T-helper 17 cell (primary cell): ENCODE data around the gene CYLD. TPM values are rescaled to one million over a fixed set of nuclear protein-coding genes. Genes with fewer than 3 reads are reported as not detected.

Source experiments
- ATAC-seq: fragments of 150-1000 bp; cut with Tn5 transposase; 2 replicates; pipeline ENCODE4 v1.10.0; 2021; ENCODE audit warnings: mild to moderate bottlenecking, moderate library complexity
- DNase-seq, 3 donors: peaks; one replicate each; pipeline versions ENCODE4 v3.0.0 to v3.0.0-alpha.2; 2020 to 2021
- H3K9me3 ChIP-seq: one replicate; pipeline ENCODE4 v1.7.0; 2013; ENCODE audit warnings: low read length, mild to moderate bottlenecking; ENCODE audit not compliant: control insufficient read depth, poor library complexity, severe bottlenecking
- H3K27ac Mint-ChIP-seq: one replicate; pipeline ENCODE4 v1.8.0; 2022; ENCODE audit warnings: mild to moderate bottlenecking, moderate library complexity, mixed read lengths
- H3K27me3 Mint-ChIP-seq: one replicate; pipeline ENCODE4 v1.8.0; 2022; ENCODE audit warnings: mixed read lengths
- H3K36me3 Mint-ChIP-seq: one replicate; pipeline ENCODE4 v1.8.0; 2022; ENCODE audit warnings: low read depth, mixed read lengths
- H3K4me1 Mint-ChIP-seq: one replicate; pipeline ENCODE4 v1.8.0; 2022; ENCODE audit warnings: mild to moderate bottlenecking, mixed read lengths
- H3K4me3 Mint-ChIP-seq: one replicate; pipeline ENCODE4 v1.8.0; 2022; ENCODE audit warnings: mild to moderate bottlenecking, moderate library complexity, mixed read lengths
- total RNA-seq, 4 donors: library from RNA in 2 of 4; stranded (reverse) in 2 of 4; gene quantifications; one replicate each; pipeline ENCODE4 v1.2.3 and lab custom pipeline; 2022 to 2026

CYLD gene
- total RNA-seq, 2 donors from 2014 or later: 411 to 412 TPM

- Mint-ChIP-seq H3K4me3 (no peak overlapping the region), H3K36me3 (peaks cover 3% of the 10 kb centered on the region), H3K27ac (no peak overlapping the region), H3K27me3 (no peaks in the 10 kb centered on the region), H3K4me1 (peaks cover 41% of the 10 kb centered on the region)
- DNase-seq: no peak
- no peaks in the 10 kb centered on the region for H3K9me3 ChIP-seq
- ATAC-seq: no peak
Observed at GRCh38 chr16:50736448-50736847, 5.4 kb upstream of the CYLD start.

GRCh38 chr16:50737420-50737959 is 4.4 kb upstream of the CYLD start:
- H3K4me1 Mint-ChIP-seq: peaks cover 39% of the 10 kb centered on the region
- DNase-seq: no peak
- no peak overlapping the region for H3K4me3 Mint-ChIP-seq
- no peaks in the 10 kb centered on the region for H3K36me3 Mint-ChIP-seq
- no peaks in the 10 kb centered on the region for H3K27me3 Mint-ChIP-seq
- no peak for ATAC-seq
- H3K27ac Mint-ChIP-seq: peak overlapping the region; percentile 32
- no peaks in the 10 kb centered on the region for H3K9me3 ChIP-seq

- no peaks in the 10 kb centered on the region for H3K9me3 ChIP-seq
- Mint-ChIP-seq H3K4me1 (peaks cover 43% of the 10 kb centered on the region), H3K27ac (peak overlapping the region; percentile 98), H3K36me3 (no peaks in the 10 kb centered on the region), H3K4me3 (no peak overlapping the region), H3K27me3 (no peaks in the 10 kb centered on the region)
- DNase-seq (no peak), ATAC-seq (no peak)
Observed at GRCh38 chr16:50739031-50739430, 2.9 kb upstream of the CYLD start.

- H3K9me3 ChIP-seq: no peaks in the 10 kb centered on the region
- peak overlapping the region; percentile 87 for H3K4me3 Mint-ChIP-seq
- peak overlapping the region; percentile 98 for H3K27ac Mint-ChIP-seq
- ATAC-seq (no peak), DNase-seq (no peak)
- peaks cover 11% of the 10 kb centered on the region for H3K36me3 Mint-ChIP-seq
- no peaks in the 10 kb centered on the region for H3K27me3 Mint-ChIP-seq
- H3K4me1 Mint-ChIP-seq: peaks cover 51% of the 10 kb centered on the region
Observed at GRCh38 chr16:50740736-50741135, 1.1 kb upstream of the CYLD start.

- Mint-ChIP-seq H3K27ac (peak overlapping the region; percentile 98), H3K27me3 (no peaks in the 10 kb centered on the region), H3K4me1 (peaks cover 48% of the 10 kb centered on the region), H3K4me3 (peak overlapping the region; percentile 87), H3K36me3 (peaks cover 11% of the 10 kb centered on the region)
- ATAC-seq: peak; percentile 0
- H3K9me3 ChIP-seq: no peaks in the 10 kb centered on the region
- no peak for DNase-seq
Observed at GRCh38 chr16:50741225-50741780, 583 bp upstream of the CYLD start.

GRCh38 chr16:50742576-50743200 is 802 bp downstream of the CYLD start:
- DNase-seq (peak in 1 of 3 donors; percentile 48), ATAC-seq (no peak)
- Mint-ChIP-seq H3K4me1 (peaks cover 49% of the 10 kb centered on the region), H3K4me3 (peak overlapping the region; percentile 94), H3K36me3 (peaks cover 13% of the 10 kb centered on the region), H3K27ac (peak overlapping the region; percentile 98), H3K27me3 (no peaks in the 10 kb centered on the region)
- no peaks in the 10 kb centered on the region for H3K9me3 ChIP-seq

- Mint-ChIP-seq H3K36me3 (peaks cover 13% of the 10 kb centered on the region), H3K4me3 (peak overlapping the region; percentile 94), H3K27ac (peak overlapping the region; percentile 98), H3K27me3 (no peaks in the 10 kb centered on the region), H3K4me1 (peaks cover 51% of the 10 kb centered on the region)
- DNase-seq (no peak), ATAC-seq (no peak)
- no peaks in the 10 kb centered on the region for H3K9me3 ChIP-seq
Observed at GRCh38 chr16:50743581-50744225, 1.8 kb downstream of the CYLD start.

- Mint-ChIP-seq H3K4me3 (peak overlapping the region; percentile 94), H3K27ac (peak overlapping the region; percentile 98), H3K36me3 (peaks cover 16% of the 10 kb centered on the region), H3K4me1 (peaks cover 53% of the 10 kb centered on the region), H3K27me3 (no peaks in the 10 kb centered on the region)
- no peaks in the 10 kb centered on the region for H3K9me3 ChIP-seq
- no peak for DNase-seq
- ATAC-seq: no peak
Observed at GRCh38 chr16:50744881-50745280, 3.0 kb downstream of the CYLD start.

- H3K27ac Mint-ChIP-seq: peak overlapping the region; percentile 98
- no peak for ATAC-seq
- peaks cover 16% of the 10 kb centered on the region for H3K36me3 Mint-ChIP-seq
- peaks cover 48% of the 10 kb centered on the region for H3K4me1 Mint-ChIP-seq
- H3K4me3 Mint-ChIP-seq: peak overlapping the region; percentile 94
- H3K27me3 Mint-ChIP-seq: no peaks in the 10 kb centered on the region
- no peaks in the 10 kb centered on the region for H3K9me3 ChIP-seq
- DNase-seq: no peak
Observed at GRCh38 chr16:50745940-50746339, 4.1 kb downstream of the CYLD start.

GRCh38 chr16:50747207-50747956 is 5.5 kb downstream of the CYLD start:
- Mint-ChIP-seq H3K27ac (peak overlapping the region; percentile 94), H3K4me1 (peaks cover 45% of the 10 kb centered on the region), H3K27me3 (no peaks in the 10 kb centered on the region), H3K36me3 (peaks cover 16% of the 10 kb centered on the region), H3K4me3 (peak overlapping the region; percentile 91)
- no peaks in the 10 kb centered on the region for H3K9me3 ChIP-seq
- DNase-seq (no peak), ATAC-seq (peak; percentile 76)

- Mint-ChIP-seq H3K27me3 (no peaks in the 10 kb centered on the region), H3K36me3 (peaks cover 12% of the 10 kb centered on the region), H3K27ac (peak overlapping the region; percentile 32), H3K4me3 (peak overlapping the region; percentile 75), H3K4me1 (peaks cover 50% of the 10 kb centered on the region)
- no peaks in the 10 kb centered on the region for H3K9me3 ChIP-seq
- ATAC-seq (no peak), DNase-seq (no peak)
Observed at GRCh38 chr16:50751528-50751927, 9.6 kb downstream of the CYLD start.

- Mint-ChIP-seq H3K27me3 (no peaks in the 10 kb centered on the region), H3K27ac (peak overlapping the region; percentile 57), H3K4me3 (peak overlapping the region; percentile 63), H3K36me3 (peaks cover 10% of the 10 kb centered on the region), H3K4me1 (peaks cover 44% of the 10 kb centered on the region)
- DNase-seq (no peak), ATAC-seq (no peak)
- no peaks in the 10 kb centered on the region for H3K9me3 ChIP-seq
Observed at GRCh38 chr16:50752471-50753235, 10.8 kb downstream of the CYLD start.
